GM21360 (cell line): ENCODE data around the gene MAPK8.

ENCODE experiments used
- ATAC-seq: cut with Tn5 transposase; IDR thresholded peaks from one replicate; pipeline ENCODE4 v1.9.1; 2021; ENCODE audit warnings: mild to moderate bottlenecking, moderate library complexity; ENCODE audit not compliant: unreplicated experiment

The MAPK8 gene

GRCh38 chr10:48446785-48447184 is 140.3 kb downstream of the MAPK8 start:
- no peak for ATAC-seq

GRCh38 chr10:48447356-48448215 is 141.1 kb downstream of the MAPK8 start:
- ATAC-seq, result no peak

- no peak for ATAC-seq
These were observed 142.3 kb downstream of the MAPK8 start for GRCh38 chr10:48448796-48449195.

GRCh38 chr10:48449501-48450232 is 143.2 kb downstream of the MAPK8 start:
- ATAC-seq, result no peak

- no peak for ATAC-seq
These were observed 143.8 kb downstream of the MAPK8 start for GRCh38 chr10:48450233-48450740.

GRCh38 chr10:48450741-48451466 is 144.4 kb downstream of the MAPK8 start:
- no peak for ATAC-seq

GRCh38 chr10:48451969-48452878 is 145.7 kb downstream of the MAPK8 start:
- ATAC-seq, result no peak

- ATAC-seq, result no peak
These were observed 146.5 kb downstream of the MAPK8 start for GRCh38 chr10:48452879-48453412.

GRCh38 chr10:48453451-48454301 is 147.2 kb downstream of the MAPK8 start:
- ATAC-seq, result no peak

GRCh38 chr10:48454302-48455054 is 148.0 kb downstream of the MAPK8 start:
- no peak for ATAC-seq

GRCh38 chr10:48455055-48455391 is 148.5 kb downstream of the MAPK8 start:
- ATAC-seq, result no peak

- ATAC-seq, result no peak
These were observed 149.1 kb downstream of the MAPK8 start for GRCh38 chr10:48455392-48456151.

- no peak for ATAC-seq
These were observed 149.9 kb downstream of the MAPK8 start for GRCh38 chr10:48456361-48456804.

GRCh38 chr10:48456808-48457761 is 150.6 kb downstream of the MAPK8 start:
- no peak for ATAC-seq

- no peak for ATAC-seq
These were observed 151.6 kb downstream of the MAPK8 start for GRCh38 chr10:48457949-48458661.

GRCh38 chr10:48458662-48459048 is 152.2 kb downstream of the MAPK8 start:
- no peak for ATAC-seq
